Transverse colon (tissue), 4 donors: ENCODE data around the gene ADAMTS6.
A peak's percentile ranks its signal among the peaks of the same experiment; 100 is the strongest.

Source experiments
- CTCF ChIP-seq, 5 experiments: fragments of 200-600 bp in 3 of 5; fragments of 450-650 bp in 2 of 5; sonication (generic) in 3 of 5; IDR thresholded peaks; 1 replicate in 2 of 5; 2 replicates in 3 of 5; pipeline ENCODE4 v1.5.1; 2016 to 2017; ENCODE audit warnings: antibody characterized with exemption in 5 of 5, inconsistent platforms in 3 of 5, mild to moderate bottlenecking in 2 of 5, moderate library complexity in 1 of 5
- EP300 ChIP-seq: sonication (generic); formaldehyde crosslinking; IDR thresholded peaks from one replicate; pipeline ENCODE4 v1.6.1; 2017; ENCODE audit warnings: antibody characterized with exemption, low read depth
- POLR2A ChIP-seq: fragments of 450-650 bp; IDR thresholded peaks from one replicate; pipeline ENCODE4 v1.6.1; 2016; ENCODE audit warnings: antibody characterized with exemption, mild to moderate bottlenecking, moderate library complexity
- POLR2AphosphoS5 ChIP-seq, 3 donors: sonication (generic); formaldehyde crosslinking; IDR thresholded peaks; one replicate each; pipeline ENCODE4 v1.6.1; 2016; ENCODE audit warnings: antibody characterized with exemption in 3 of 3

- TF ChIP-seq CTCF (IDR thresholded peaks at IDR 0.05) (peak; percentile 22 to 50 (median 43)), EP300 (no peak), POLR2A (no peak), POLR2AphosphoS5 (IDR thresholded peaks at IDR 0.05) (no peak)
Observed at GRCh38 chr5:65213921-65214525, 267.7 kb downstream of the ADAMTS6 start.
